Stimulated activated CD8-positive, alpha-beta memory T cell treated with anti-CD3 and anti-CD28 coated beads, Interleukin-2, amount 100 ng/mL, for 48 hours (primary cell): ENCODE data around the gene PTPRN2.
"Not testable (repeated sequence)": the region's sequence is repeated elsewhere in the genome, so short reads cannot be mapped to it uniquely, and the experiment has no call there.

ENCODE experiments used
- DNase-seq, 2 donors: peaks; one replicate each; pipeline ENCODE4 v3.0.0-alpha.2; 2020; ENCODE audit warnings: low read depth in 2 of 2

Gene PTPRN2

GRCh38 chr7:157703131-157703530 is 884.5 kb downstream of the PTPRN2 start:
- no peak for DNase-seq

GRCh38 chr7:157702311-157703023 is 885.2 kb downstream of the PTPRN2 start:
- DNase-seq = no peak

- DNase-seq = not testable (repeated sequence)
These were observed 886.0 kb downstream of the PTPRN2 start for GRCh38 chr7:157701395-157702180.

GRCh38 chr7:157700231-157701005 is 887.2 kb downstream of the PTPRN2 start:
- DNase-seq = no peak

GRCh38 chr7:157699357-157700013 is 888.1 kb downstream of the PTPRN2 start:
- DNase-seq = no peak

- not testable (repeated sequence) for DNase-seq
These were observed 890.3 kb downstream of the PTPRN2 start for GRCh38 chr7:157697287-157697686.

GRCh38 chr7:157695609-157696008 is 892.0 kb downstream of the PTPRN2 start:
- DNase-seq = not testable (repeated sequence)

GRCh38 chr7:157694376-157694665 is 893.3 kb downstream of the PTPRN2 start:
- no peak for DNase-seq

GRCh38 chr7:157693521-157694375 is 893.9 kb downstream of the PTPRN2 start:
- no peak for DNase-seq

GRCh38 chr7:157693071-157693520 is 894.5 kb downstream of the PTPRN2 start:
- no peak for DNase-seq

GRCh38 chr7:157692460-157693011 is 895.1 kb downstream of the PTPRN2 start:
- DNase-seq = no peak

GRCh38 chr7:157691586-157692459 is 895.8 kb downstream of the PTPRN2 start:
- no peak for DNase-seq

- no peak for DNase-seq
These were observed 896.6 kb downstream of the PTPRN2 start for GRCh38 chr7:157690833-157691585.

GRCh38 chr7:157690058-157690832 is 897.4 kb downstream of the PTPRN2 start:
- DNase-seq = no peak

- no peak for DNase-seq
These were observed 898.2 kb downstream of the PTPRN2 start for GRCh38 chr7:157689269-157690057.

- no peak for DNase-seq
These were observed 898.9 kb downstream of the PTPRN2 start for GRCh38 chr7:157688533-157689268.
